ENCODE measurements around the gene ZG16B. TPM values are rescaled to one million over a fixed set of nuclear protein-coding genes. Genes with fewer than 3 reads are reported as not detected.

ZG16B gene
- total RNA-seq, 2 experiments from 2014 or later = 0.22 to 0.64 TPM

DNA sequence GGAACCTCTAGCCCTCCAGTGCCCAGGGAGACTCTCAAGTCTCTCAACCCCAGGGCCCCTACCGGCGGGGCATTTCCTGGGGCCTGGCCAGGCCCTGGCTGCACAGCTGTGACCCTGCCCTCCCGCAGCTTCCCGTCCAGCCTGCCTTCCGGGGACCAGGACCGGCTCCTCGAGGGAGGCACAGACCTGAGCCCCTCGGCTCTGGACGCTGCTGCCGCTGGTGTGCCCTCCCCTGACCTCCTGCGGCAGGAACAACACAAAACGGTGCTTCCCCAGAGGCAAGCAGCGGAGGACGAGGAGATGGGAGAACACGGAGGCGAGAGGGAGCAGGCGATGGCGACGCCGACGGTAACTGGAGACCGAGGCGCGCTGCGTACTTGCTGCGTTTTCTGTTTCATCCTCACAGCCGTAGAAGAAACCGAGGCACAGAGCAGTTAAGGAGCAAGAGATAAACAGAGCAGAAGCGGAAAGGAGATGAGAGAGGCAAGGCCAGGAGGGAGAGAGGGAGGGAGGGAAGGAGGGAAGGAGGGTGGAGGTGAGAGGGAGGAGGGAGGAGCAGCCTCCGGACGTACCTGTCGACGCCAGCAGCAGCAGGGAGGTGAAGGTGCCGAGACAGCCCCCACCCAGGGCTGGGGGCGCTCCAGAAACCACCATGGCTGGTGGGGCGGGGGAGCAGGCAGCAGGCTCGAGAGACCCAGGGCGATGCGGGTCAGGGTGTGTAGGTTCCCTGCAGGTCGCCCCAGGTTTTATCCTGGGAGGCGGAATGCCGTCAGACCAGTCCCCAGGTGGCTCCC, 27.5 kb downstream of the ZG16B start, which contains the start of gene PRSS22:
Gene PRSS22, minus strand, starts transcription at position 720 of the 794 bp plus-strand sequence. Its CDS starts 66 bp downstream, at position 654.
- peaks cover 8% of the 10 kb centered on the region for H3K27me3 Mint-ChIP-seq (ENCODE audit: low read depth)
- H3K4me1 Mint-ChIP-seq (ENCODE audit: low read depth) = peaks cover 5% of the 10 kb centered on the region
- H3K36me3 Mint-ChIP-seq (ENCODE audit: low read depth) = peaks cover 2% of the 10 kb centered on the region
- intact Hi-C loops (cut with micrococcal nuclease) = no loop called here
- H3K27ac Mint-ChIP-seq = no peak within 1 kb of the TSS
- peak within 1 kb of the TSS; percentile 68 for H3K4me3 Mint-ChIP-seq
- DNase-seq = no peak
- CTCF ChIA-PET = no interaction called here
- H3K9me3 Mint-ChIP-seq = peaks cover 18% of the 10 kb centered on the region

DNA sequence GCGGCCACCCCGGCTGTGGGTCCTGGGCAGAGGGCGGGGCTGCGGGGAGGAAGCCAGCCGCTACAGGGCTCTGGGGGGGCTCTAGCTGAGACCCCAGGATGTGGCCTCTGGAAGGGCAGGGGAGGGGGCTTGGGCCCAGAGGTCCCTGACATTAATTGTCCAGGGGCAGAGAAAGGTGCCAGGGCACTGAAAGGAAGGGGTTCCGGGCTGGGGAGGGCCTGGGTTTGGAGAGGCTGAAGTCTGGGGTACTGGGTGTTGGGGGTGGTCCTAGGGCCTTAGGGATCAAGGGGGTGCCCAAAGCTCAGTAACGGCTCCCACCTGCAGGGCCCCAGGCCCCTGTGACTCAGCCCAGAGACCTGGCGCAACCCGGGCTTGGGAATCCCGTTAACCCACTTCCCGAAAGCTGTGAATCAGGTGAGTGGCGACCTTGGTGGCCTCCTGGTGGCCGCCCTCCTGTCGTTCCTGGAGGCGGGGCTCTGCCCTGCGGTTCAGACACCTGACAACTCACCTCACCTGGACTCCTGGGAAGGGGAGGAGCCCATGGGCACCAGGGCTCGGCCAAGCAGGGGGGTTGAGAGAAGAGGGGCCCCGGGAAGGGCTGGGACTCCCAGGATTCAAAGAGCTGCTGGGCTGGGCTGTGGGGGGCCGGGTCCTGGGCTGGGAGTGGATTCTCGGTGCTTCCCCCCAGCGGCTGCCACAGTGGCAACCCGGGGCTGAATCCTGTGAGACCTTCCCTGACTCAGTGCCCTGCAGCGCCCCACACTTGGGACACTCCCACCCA, 28.3 kb downstream of the ZG16B start:
- Mint-ChIP-seq H3K9me3 (peaks cover 18% of the 10 kb centered on the region), H3K4me1 (ENCODE audit: low read depth) (peaks cover 5% of the 10 kb centered on the region), H3K4me3 (no peak overlapping the region), H3K36me3 (ENCODE audit: low read depth) (peaks cover 2% of the 10 kb centered on the region), H3K27me3 (ENCODE audit: low read depth) (peaks cover 8% of the 10 kb centered on the region), H3K27ac (no peak overlapping the region)
- CTCF ChIA-PET = no interaction called here
- DNase-seq = no peak
- intact Hi-C loops (cut with micrococcal nuclease) = no loop called here

GRCh38 chr16:2859686-2860265, 29.7 kb downstream of the ZG16B start:
- CTCF ChIA-PET = no interaction called here
- H3K27ac Mint-ChIP-seq = no peak overlapping the region
- intact Hi-C loops (cut with micrococcal nuclease) = no loop called here

DNA sequence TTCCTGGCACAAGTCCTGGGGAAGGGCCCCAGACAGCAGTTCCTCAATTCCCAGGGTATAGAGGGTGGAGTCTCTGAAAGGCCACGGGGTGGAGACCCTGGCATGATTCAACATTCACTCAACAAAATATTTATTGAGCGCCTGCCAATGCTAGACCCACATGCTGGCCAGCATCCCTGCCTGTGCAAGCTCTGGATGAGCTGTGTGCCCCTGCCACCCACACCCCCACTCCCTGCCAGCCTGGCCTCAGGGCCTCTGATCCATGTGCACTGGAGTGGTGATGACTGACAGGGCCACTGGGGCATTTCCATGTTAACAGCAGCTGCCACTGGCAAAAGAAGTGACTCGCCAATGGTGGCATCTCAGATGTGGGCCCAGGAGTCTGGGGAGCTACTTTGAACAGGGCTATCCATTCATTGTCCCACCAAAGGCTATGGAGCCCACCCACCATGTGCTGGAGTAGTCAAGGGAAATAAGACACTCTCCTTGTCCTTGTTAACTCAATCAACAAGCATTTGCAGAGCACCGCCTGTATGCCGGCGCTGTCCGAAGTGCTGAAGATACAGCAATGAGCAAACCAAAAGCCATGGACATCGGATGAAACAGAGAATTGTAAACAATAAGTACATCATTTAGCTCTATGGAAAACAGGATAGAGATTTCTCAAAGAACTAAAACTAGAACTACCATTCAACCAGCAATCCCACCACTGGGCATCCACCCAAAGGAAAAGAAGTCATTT, 30.9 kb downstream of the ZG16B start:
- Mint-ChIP-seq H3K27me3 (ENCODE audit: low read depth) (peaks cover 8% of the 10 kb centered on the region), H3K4me1 (ENCODE audit: low read depth) (peaks cover 5% of the 10 kb centered on the region), H3K9me3 (peaks cover 9% of the 10 kb centered on the region), H3K4me3 (no peak overlapping the region), H3K27ac (no peak overlapping the region), H3K36me3 (ENCODE audit: low read depth) (no peaks in the 10 kb centered on the region)
- CTCF ChIA-PET = interaction anchor here (1.7 kb wide), 1 partner anchor 22 kb away, joined by 6 read pairs; no protein-coding TSS in a partner anchor
- DNase-seq = peak; percentile 50
- intact Hi-C loops (cut with micrococcal nuclease) = no loop called here

More at GRCh38 chr16:2859686-2860265, 29.7 kb downstream of the ZG16B start:
- H3K9me3 Mint-ChIP-seq = peaks cover 9% of the 10 kb centered on the region
- H3K36me3 Mint-ChIP-seq (ENCODE audit: low read depth) = no peaks in the 10 kb centered on the region
- peaks cover 8% of the 10 kb centered on the region for H3K27me3 Mint-ChIP-seq (ENCODE audit: low read depth)
- DNase-seq = no peak
- H3K4me1 Mint-ChIP-seq (ENCODE audit: low read depth) = peaks cover 5% of the 10 kb centered on the region
- no peak overlapping the region for H3K4me3 Mint-ChIP-seq

DNA sequence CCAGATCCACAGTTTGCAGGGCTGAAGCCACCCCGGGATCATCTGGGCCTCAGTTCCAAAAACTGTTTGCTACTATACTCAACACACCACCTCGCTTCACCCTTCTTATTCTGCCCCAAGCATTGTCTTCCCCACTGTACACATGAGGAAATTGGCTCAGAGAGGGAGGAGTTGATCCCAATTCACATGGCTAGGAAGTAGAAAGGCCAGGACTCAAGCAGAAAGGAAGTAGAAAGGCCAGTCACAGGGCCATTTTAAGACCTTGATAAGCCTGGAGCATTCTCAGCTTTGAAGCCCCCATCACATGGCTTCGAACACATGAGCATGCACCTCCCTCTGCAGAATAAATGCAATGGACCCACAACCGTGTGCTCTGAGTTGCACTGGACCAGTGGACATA, 35.5 kb downstream of the ZG16B start:
- peaks cover 6% of the 10 kb centered on the region for H3K9me3 Mint-ChIP-seq
- CTCF ChIA-PET = interaction anchor here (1.6 to 2.1 kb wide), 2 partner anchors 11 to 26 kb away, joined by 5 to 9 read pairs; no protein-coding TSS in a partner anchor
- intact Hi-C loops (cut with micrococcal nuclease) = no loop called here
- no peaks in the 10 kb centered on the region for H3K36me3 Mint-ChIP-seq (ENCODE audit: low read depth)
- peaks cover 5% of the 10 kb centered on the region for H3K27me3 Mint-ChIP-seq (ENCODE audit: low read depth)
- no peak overlapping the region for H3K4me3 Mint-ChIP-seq
- H3K27ac Mint-ChIP-seq = no peak overlapping the region
- H3K4me1 Mint-ChIP-seq (ENCODE audit: low read depth) = peaks cover 5% of the 10 kb centered on the region
- DNase-seq = no peak

DNA sequence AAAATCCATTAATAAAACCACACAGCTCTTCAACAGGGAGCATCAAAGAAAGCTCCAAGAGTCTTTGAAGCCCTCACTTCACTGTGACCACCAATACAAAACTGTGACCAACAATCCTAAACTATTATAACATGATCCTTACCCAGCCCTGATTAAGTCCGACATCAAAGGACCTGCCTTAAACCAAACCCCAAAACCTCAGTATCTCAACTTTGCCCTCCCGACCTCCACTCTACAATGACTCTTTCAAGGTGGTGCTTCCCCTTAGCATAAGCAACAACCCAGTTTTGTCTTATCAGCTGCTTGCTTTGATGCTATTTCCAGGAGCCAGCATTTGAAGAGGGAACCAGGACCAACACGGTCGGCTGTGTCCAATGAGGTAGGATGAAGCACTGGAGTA, 36.3 kb downstream of the ZG16B start:
- DNase-seq = no peak
- Mint-ChIP-seq H3K36me3 (ENCODE audit: low read depth) (no peaks in the 10 kb centered on the region), H3K4me3 (no peak overlapping the region), H3K27me3 (ENCODE audit: low read depth) (peaks cover under 1% of the 10 kb centered on the region), H3K4me1 (ENCODE audit: low read depth) (peaks cover 5% of the 10 kb centered on the region), H3K9me3 (peaks cover under 1% of the 10 kb centered on the region), H3K27ac (no peak overlapping the region)
- CTCF ChIA-PET = interaction anchor here (0.6 to 2.1 kb wide), 3 partner anchors 12 to 27 kb away, joined by 3 to 9 read pairs (median 5); no protein-coding TSS in a partner anchor
- intact Hi-C loops (cut with micrococcal nuclease) = no loop called here

GRCh38 chr16:2867661-2867986, 37.5 kb downstream of the ZG16B start:
- peaks cover 5% of the 10 kb centered on the region for H3K4me1 Mint-ChIP-seq (ENCODE audit: low read depth)
- CTCF ChIA-PET = interaction anchor here (0.5 to 2.5 kb wide), 16 partner anchors 12 to 183 kb away, joined by 3 to 41 read pairs (median 5); partner anchors contain the start of genes FLYWCH1 and FLYWCH2
- no peaks in the 10 kb centered on the region for H3K27me3 Mint-ChIP-seq (ENCODE audit: low read depth)
- intact Hi-C loops (cut with micrococcal nuclease) = no loop called here
- peak overlapping the region; percentile 89 for H3K27ac Mint-ChIP-seq
- H3K9me3 Mint-ChIP-seq = no peaks in the 10 kb centered on the region
- no peaks in the 10 kb centered on the region for H3K36me3 Mint-ChIP-seq (ENCODE audit: low read depth)
- DNase-seq = no peak
- H3K4me3 Mint-ChIP-seq = peak overlapping the region; percentile 89

DNA sequence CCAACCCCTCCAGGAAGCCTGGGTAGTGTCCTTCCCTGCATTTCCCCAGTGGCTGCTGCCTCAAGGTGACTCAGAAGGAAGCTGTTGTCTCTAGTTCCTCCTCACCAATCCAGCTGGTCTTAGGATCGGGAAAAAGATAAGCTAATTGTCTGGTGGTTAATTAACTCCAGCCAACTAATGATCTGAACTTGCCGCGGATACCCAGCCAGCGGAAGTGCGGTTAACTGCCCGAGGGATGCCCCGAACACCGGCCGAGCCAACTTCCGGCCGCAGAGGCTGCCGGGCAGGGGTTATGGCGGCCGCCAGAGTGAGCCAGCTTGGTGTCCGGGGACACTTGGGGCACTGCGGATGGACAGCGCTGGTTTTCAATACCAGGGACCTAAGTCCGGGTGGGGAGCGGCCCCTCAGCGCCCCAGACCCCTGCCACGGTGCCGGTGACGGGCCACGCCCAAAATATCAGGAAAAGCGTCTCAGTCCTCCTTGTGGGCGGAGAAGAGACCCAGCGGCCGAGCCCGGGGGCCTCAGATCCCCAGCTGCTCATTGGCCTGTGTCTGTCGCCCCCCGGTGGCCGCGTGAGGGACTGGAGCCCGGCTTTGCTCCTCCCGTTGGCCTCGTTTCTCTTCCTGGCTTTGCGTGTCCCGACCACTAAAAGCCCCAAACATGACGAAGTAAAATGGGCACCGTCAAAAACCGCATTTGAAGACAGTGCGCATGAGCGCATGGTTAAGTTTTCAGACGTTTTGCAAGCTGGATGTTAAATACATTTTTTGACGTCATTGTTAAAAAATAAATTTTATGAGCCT, 38.1 kb downstream of the ZG16B start:
- H3K4me1 Mint-ChIP-seq (ENCODE audit: low read depth) = peaks cover 5% of the 10 kb centered on the region
- H3K36me3 Mint-ChIP-seq (ENCODE audit: low read depth) = no peaks in the 10 kb centered on the region
- H3K4me3 Mint-ChIP-seq = peak overlapping the region; percentile 89
- intact Hi-C loops (cut with micrococcal nuclease) = loop anchor here (1.0 to 2.0 kb wide), 5 partner anchors 14 to 147 kb away; partner anchors contain the start of genes ELOB and FLYWCH1
- DNase-seq = peak; percentile 98
- no peaks in the 10 kb centered on the region for H3K27me3 Mint-ChIP-seq (ENCODE audit: low read depth)
- H3K27ac Mint-ChIP-seq = peak overlapping the region; percentile 89
- CTCF ChIA-PET = interaction anchor here (0.5 to 2.5 kb wide), 18 partner anchors 10 to 184 kb away, joined by 3 to 41 read pairs (median 5); partner anchors contain the start of genes ELOB, FLYWCH1 and FLYWCH2
- no peaks in the 10 kb centered on the region for H3K9me3 Mint-ChIP-seq

DNA sequence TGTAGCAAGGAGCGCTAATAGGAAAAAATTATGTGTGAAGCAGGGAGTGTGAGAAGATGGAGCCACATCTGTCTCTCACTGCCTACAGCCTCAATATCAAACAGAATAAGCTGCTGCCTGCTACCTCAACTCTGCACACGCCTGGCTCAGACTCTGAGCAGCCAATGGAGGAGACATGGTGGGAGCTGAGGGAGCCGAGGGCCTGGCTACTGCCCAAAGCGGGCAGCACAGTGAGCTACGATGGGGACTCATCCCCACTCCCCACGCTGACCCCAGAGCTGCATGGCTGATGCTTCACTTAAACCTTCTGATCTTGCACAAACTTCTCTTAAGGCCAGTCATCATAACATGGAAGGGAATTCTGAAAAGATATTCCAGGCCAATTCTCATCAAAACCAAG, 41.8 kb downstream of the ZG16B start:
- H3K4me3 Mint-ChIP-seq = no peak overlapping the region
- no peaks in the 10 kb centered on the region for H3K4me1 Mint-ChIP-seq (ENCODE audit: low read depth)
- CTCF ChIA-PET = interaction anchor here (0.5 to 0.8 kb wide), 2 partner anchors 72 to 571 kb away, joined by 3 to 4 read pairs; no protein-coding TSS in a partner anchor
- no peaks in the 10 kb centered on the region for H3K36me3 Mint-ChIP-seq (ENCODE audit: low read depth)
- H3K9me3 Mint-ChIP-seq = no peaks in the 10 kb centered on the region
- intact Hi-C loops (cut with micrococcal nuclease) = no loop called here
- DNase-seq = no peak
- H3K27ac Mint-ChIP-seq = no peak overlapping the region
- H3K27me3 Mint-ChIP-seq (ENCODE audit: low read depth) = no peaks in the 10 kb centered on the region

- CTCF ChIA-PET = interaction anchor here (0.5 to 2.9 kb wide), 7 partner anchors 32 to 614 kb away, joined by 3 to 12 read pairs (median 4); no protein-coding TSS in a partner anchor
- intact Hi-C loops (cut with micrococcal nuclease) = loop anchor here (2.0 kb wide), 1 partner anchor 53 kb away; no protein-coding TSS in a partner anchor
- Mint-ChIP-seq H3K4me1 (ENCODE audit: low read depth) (no peaks in the 10 kb centered on the region), H3K27ac (no peak overlapping the region), H3K4me3 (no peak overlapping the region), H3K9me3 (no peaks in the 10 kb centered on the region), H3K27me3 (ENCODE audit: low read depth) (no peaks in the 10 kb centered on the region), H3K36me3 (ENCODE audit: low read depth) (no peaks in the 10 kb centered on the region)
- DNase-seq = no peak
Measured at GRCh38 chr16:2874032-2874911, 44.2 kb downstream of the ZG16B start.
